Measurements from ENCODE around the gene AOX1. TPM values are rescaled to one million over a fixed set of nuclear protein-coding genes. Genes with fewer than 3 reads are reported as not detected.
A peak's percentile ranks its signal among the peaks of the same experiment; 100 is the strongest.

The AOX1 gene
- total RNA-seq, 1 experiment from 2014 or later: 5.1 TPM

DNA sequence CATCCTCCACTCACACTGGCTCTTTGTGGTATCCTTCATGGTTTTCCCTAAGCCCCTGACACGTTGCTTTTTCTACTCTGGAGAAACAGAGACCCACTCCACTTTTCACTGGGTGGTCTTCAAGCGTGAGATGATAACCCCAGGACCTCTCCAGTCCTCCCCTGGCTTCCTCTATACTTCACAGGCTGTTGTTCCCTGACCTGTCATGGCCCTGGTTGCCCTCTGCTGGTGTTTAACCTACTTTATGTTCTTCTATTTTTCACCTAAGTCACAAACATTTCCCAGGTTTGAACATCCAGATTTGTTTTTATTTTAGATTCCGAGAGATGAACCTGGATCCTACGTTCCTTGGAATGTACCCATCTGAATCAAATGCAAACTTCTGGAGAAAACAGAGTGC, 84.5 kb downstream of the AOX1 start:
- intact Hi-C loops (cut with micrococcal nuclease; ENCODE audit: unreplicated experiment): no loop called here
- no peaks in the 10 kb centered on the region for H3K27me3 ChIP-seq (ENCODE audit: insufficient read depth, low read depth)
- no peaks in the 10 kb centered on the region for H4K20me1 ChIP-seq (ENCODE audit: insufficient read depth)
- no peaks in the 10 kb centered on the region for H3K9me3 ChIP-seq (ENCODE audit: insufficient read depth, low read depth)
- ChIA-PET CTCF (no interaction called here), POLR2A (ENCODE audit: unreplicated experiment) (no interaction called here)
- no peak overlapping the region for H2AFZ ChIP-seq
- H3K27ac ChIP-seq: no peak overlapping the region
- H3F3A ChIP-seq (ENCODE audit: insufficient read depth, low read depth): no peaks in the 10 kb centered on the region
- no peaks in the 10 kb centered on the region for H3K79me2 ChIP-seq (ENCODE audit: low read depth)
- no peak for DNase-seq
- H3K9me2 ChIP-seq (ENCODE audit: insufficient read depth): 0 out of 2 replicates have a peak, but pooled peaks cover 6% of the 10 kb centered on the region
- no peak overlapping the region for H3K4me3 ChIP-seq
- TF ChIP-seq EZH2 (IDR thresholded peaks at IDR 0.05; ENCODE audit: low read depth): no peak
- TF ChIP-seq, protein P1, sequence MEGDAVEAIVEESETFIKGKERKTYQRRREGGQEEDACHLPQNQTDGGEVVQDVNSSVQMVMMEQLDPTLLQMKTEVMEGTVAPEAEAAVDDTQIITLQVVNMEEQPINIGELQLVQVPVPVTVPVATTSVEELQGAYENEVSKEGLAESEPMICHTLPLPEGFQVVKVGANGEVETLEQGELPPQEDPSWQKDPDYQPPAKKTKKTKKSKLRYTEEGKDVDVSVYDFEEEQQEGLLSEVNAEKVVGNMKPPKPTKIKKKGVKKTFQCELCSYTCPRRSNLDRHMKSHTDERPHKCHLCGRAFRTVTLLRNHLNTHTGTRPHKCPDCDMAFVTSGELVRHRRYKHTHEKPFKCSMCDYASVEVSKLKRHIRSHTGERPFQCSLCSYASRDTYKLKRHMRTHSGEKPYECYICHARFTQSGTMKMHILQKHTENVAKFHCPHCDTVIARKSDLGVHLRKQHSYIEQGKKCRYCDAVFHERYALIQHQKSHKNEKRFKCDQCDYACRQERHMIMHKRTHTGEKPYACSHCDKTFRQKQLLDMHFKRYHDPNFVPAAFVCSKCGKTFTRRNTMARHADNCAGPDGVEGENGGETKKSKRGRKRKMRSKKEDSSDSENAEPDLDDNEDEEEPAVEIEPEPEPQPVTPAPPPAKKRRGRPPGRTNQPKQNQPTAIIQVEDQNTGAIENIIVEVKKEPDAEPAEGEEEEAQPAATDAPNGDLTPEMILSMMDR (conservative IDR thresholded peaks at IDR 0.05): peak; percentile 32; the same call in 1 of the 2 replicates
- H3K36me3 ChIP-seq (ENCODE audit: low read depth): no peaks in the 10 kb centered on the region
- no peak overlapping the region for H3K4me2 ChIP-seq
- peaks cover 10% of the 10 kb centered on the region; the same call in 1 of the 2 replicates for H3K4me1 ChIP-seq (replicated peaks; ENCODE audit: insufficient read depth)
- no TSS peak for BruUV-seq (replicated peaks)

DNA sequence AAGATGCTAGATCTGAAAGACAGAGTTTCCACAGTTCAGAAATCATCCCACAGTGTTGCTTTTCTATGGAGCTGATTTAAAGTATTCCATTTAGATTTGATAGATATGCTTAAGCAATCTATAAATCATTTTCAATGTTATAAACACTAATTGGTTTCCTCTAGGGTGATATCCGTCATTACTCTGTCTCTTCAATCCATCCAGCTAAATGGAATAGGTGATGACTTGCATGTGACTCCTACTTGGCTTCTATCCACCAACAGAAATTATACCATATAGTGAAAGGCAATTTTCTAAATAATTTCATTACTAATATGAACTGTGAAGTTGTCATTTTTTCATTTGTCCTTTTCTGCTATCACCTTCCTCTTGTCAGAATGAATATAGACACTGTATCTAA, 84.9 kb downstream of the AOX1 start:
- Histone ChIP-seq H2AFZ (no peak overlapping the region), H3F3A (ENCODE audit: insufficient read depth, low read depth) (no peaks in the 10 kb centered on the region), H3K4me2 (no peak overlapping the region), H4K20me1 (ENCODE audit: insufficient read depth) (no peaks in the 10 kb centered on the region), H3K9me3 (ENCODE audit: insufficient read depth, low read depth) (no peaks in the 10 kb centered on the region), H3K79me2 (ENCODE audit: low read depth) (no peaks in the 10 kb centered on the region), H3K36me3 (ENCODE audit: low read depth) (no peaks in the 10 kb centered on the region), H3K4me3 (no peak overlapping the region), H3K9me2 (ENCODE audit: insufficient read depth) (0 out of 2 replicates have a peak, but pooled peaks cover 6% of the 10 kb centered on the region), H3K4me1 (replicated peaks; ENCODE audit: insufficient read depth) (0 out of 2 replicates have a peak, but pooled peaks cover 6% of the 10 kb centered on the region), H3K27me3 (ENCODE audit: insufficient read depth, low read depth) (no peaks in the 10 kb centered on the region), H3K27ac (no peak overlapping the region)
- DNase-seq: no peak
- CTCF ChIA-PET: interaction anchor here (0.6 kb wide), 1 partner anchor 94 kb away, joined by 3 read pairs; no protein-coding TSS in a partner anchor
- BruUV-seq (replicated peaks): no TSS peak
- intact Hi-C loops (cut with micrococcal nuclease; ENCODE audit: unreplicated experiment): no loop called here
- POLR2A ChIA-PET (ENCODE audit: unreplicated experiment): no interaction called here
- TF ChIP-seq EZH2 (IDR thresholded peaks at IDR 0.05; ENCODE audit: low read depth): no peak
- TF ChIP-seq, protein P1 (conservative IDR thresholded peaks at IDR 0.05): no peak

DNA sequence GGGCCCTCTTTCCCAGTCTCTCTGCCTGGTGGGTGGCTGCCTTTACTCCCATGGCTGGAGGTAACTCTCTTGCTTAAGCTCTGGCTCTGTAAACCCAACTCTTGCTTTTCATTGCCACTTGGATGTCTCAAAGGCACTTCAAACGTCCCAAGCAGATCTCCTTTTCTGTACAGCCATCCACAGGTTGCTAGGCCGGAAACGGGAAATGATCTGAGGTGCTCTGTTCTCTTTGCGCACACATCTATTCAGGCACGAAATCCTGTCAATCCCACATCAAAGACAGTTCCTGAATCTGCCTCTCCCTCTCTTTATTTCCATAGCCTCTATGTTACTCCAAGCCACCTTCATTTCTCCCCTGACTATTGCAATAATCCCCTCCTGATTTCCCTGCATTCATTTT, 87.4 kb downstream of the AOX1 start:
- intact Hi-C loops (cut with micrococcal nuclease; ENCODE audit: unreplicated experiment): no loop called here
- ChIA-PET POLR2A (ENCODE audit: unreplicated experiment) (no interaction called here), CTCF (no interaction called here)

More for the DNA sequence above, 87.4 kb downstream of the AOX1 start:
- DNase-seq: no peak
- Histone ChIP-seq H3K9me2 (ENCODE audit: insufficient read depth) (0 out of 2 replicates have a peak, but pooled peaks cover 6% of the 10 kb centered on the region), H3K9me3 (ENCODE audit: insufficient read depth, low read depth) (no peaks in the 10 kb centered on the region), H2AFZ (no peak overlapping the region), H3K4me1 (replicated peaks; ENCODE audit: insufficient read depth) (no peaks in the 10 kb centered on the region), H3K36me3 (ENCODE audit: low read depth) (no peaks in the 10 kb centered on the region), H3F3A (ENCODE audit: insufficient read depth, low read depth) (no peaks in the 10 kb centered on the region), H3K79me2 (ENCODE audit: low read depth) (no peaks in the 10 kb centered on the region), H3K4me2 (no peak overlapping the region), H3K4me3 (no peak overlapping the region), H4K20me1 (ENCODE audit: insufficient read depth) (no peaks in the 10 kb centered on the region), H3K27ac (no peak overlapping the region), H3K27me3 (ENCODE audit: insufficient read depth, low read depth) (no peaks in the 10 kb centered on the region)
- no TSS peak for BruUV-seq (replicated peaks)
- no peak for TF ChIP-seq EZH2 (IDR thresholded peaks at IDR 0.05; ENCODE audit: low read depth)
- TF ChIP-seq, protein P1 (conservative IDR thresholded peaks at IDR 0.05): no peak

Data from PC-9 (cell line).